Measurements from ENCODE around the gene PNCK.

Gene PNCK

DNA sequence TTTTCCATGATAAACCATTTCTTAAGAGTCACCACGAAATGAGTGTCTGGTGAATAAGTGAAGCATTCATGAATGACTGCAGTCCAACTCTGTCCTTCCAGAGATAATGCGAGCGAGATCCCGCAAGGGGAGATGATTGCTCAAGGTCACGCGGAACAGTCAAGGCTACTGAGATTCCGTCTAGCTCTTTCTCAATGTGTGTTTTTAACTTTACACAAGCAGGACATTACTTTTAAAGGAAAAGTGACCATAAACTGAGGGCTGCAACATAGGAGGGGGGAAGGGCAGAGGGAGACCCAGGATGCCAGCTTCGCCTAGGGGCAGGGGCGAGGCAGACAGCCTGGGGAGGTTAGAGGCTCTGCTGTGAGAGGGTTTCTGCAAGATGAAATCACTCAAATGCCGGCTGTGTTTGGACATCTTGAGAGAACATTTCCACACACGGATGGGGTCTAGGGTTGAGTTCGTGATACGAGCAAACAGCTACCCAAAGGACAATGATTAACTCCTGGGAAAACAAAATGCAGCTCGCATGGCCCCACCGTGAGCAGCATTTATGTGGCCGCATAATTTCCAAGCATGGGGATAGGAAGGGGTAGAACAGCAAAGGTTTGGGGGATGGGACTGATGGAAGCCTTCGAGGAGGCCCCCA is 50.8 kb downstream of the PNCK start:
- TF ChIP-seq, protein P1, sequence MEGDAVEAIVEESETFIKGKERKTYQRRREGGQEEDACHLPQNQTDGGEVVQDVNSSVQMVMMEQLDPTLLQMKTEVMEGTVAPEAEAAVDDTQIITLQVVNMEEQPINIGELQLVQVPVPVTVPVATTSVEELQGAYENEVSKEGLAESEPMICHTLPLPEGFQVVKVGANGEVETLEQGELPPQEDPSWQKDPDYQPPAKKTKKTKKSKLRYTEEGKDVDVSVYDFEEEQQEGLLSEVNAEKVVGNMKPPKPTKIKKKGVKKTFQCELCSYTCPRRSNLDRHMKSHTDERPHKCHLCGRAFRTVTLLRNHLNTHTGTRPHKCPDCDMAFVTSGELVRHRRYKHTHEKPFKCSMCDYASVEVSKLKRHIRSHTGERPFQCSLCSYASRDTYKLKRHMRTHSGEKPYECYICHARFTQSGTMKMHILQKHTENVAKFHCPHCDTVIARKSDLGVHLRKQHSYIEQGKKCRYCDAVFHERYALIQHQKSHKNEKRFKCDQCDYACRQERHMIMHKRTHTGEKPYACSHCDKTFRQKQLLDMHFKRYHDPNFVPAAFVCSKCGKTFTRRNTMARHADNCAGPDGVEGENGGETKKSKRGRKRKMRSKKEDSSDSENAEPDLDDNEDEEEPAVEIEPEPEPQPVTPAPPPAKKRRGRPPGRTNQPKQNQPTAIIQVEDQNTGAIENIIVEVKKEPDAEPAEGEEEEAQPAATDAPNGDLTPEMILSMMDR (IDR thresholded peaks at IDR 0.05; ENCODE audit: low read depth, low read length), result no peak
- no peak overlapping the region for H3K4me3 ChIP-seq (ENCODE audit: low read depth, low read length)

DNA sequence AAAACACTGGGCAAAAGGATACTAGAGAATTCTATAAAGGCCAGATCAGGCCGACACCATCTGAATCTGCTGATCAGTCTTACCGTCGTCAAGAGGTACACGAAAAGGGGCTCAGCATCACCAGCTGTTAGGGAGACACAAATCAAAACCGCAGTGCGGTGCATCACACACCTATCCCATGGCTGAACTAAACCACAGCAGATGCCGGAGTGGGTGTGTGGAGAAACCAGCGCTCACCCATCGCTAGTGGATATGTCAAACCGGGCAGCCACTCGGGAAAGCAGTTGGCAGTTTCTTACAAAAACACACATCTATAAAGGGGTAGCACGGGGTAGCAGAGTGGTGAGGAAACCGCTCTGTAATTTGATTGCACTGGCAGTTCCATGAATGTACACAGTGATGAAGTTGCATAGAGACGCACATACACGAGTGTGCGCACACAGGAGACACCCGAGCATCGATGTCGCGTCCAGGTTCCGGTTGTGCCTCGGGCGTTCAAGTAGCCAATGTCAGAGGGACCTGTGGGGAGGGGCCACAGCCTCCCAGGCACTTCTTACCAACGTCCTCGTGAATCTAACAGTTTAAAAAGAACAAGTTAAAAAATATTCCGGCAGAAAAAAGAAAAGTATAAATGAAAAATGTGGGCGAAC is 51.5 kb downstream of the PNCK start:
- TF ChIP-seq, protein P1 (IDR thresholded peaks at IDR 0.05; ENCODE audit: low read depth, low read length), result no peak
- no peak overlapping the region for H3K4me3 ChIP-seq (ENCODE audit: low read depth, low read length)

DNA sequence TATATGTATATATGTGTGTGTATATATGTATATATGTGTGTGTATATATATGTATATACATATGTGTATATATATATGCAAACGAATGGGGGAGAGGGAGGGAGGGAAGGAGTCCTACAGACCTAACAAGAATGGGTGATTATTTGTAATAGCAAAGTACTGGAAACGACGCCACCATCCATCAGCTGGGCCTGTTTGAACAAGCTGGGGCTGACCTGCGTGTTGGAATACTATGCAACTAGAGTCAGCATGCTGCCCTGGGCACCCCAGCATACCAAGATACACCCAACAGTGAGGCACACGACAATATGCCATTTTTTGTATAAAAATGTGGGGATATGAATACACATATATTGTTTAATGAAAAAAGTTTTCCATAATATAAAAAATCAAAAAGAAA is 53.0 kb downstream of the PNCK start:
- H3K4me3 ChIP-seq (ENCODE audit: low read depth, low read length), result no peak overlapping the region
- TF ChIP-seq, protein P1 (IDR thresholded peaks at IDR 0.05; ENCODE audit: low read depth, low read length), result no peak

All from WI38 (cell line).